NCI-H526 (cell line): ENCODE data around the gene CLASP1.

Experiments
- DNase-seq, 2 experiments: peaks; one replicate each; lab custom pipeline; 2025; lab: John Stamatoyannopoulos, UW

Gene CLASP1

DNA sequence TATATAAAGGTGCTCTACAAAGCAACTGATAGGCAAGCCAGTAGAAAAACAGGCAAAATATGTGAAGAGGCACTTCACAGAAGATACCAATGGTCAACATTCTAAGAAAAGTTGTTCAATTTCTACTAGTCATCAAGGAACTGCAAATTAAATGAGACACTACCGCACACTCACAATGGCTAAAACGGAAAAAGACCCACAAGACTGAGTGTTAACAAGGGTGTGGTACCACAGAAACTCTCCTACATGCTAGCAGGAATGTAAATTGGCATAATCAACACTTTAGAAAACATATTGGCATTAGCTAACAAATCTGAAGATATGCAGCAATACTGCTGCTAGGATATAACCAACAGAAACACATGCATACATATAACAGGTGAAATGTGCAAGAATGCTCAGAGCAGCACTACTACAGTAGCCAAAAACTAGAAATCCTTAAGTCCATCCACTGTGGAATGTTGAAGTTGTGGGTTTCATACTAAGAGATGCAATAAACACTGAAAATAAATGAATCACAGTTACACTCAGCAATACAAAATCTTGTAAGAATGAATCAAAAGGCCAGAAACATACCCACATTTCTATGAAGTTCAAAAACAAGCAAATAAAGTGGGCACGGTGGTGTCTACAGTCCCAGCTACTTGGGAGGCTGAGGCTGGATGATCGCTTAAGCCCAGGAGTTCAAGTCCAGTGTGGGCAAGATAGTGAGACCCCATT lies 109.4 kb downstream of the CLASP1 start:
- DNase-seq = no peak

DNA sequence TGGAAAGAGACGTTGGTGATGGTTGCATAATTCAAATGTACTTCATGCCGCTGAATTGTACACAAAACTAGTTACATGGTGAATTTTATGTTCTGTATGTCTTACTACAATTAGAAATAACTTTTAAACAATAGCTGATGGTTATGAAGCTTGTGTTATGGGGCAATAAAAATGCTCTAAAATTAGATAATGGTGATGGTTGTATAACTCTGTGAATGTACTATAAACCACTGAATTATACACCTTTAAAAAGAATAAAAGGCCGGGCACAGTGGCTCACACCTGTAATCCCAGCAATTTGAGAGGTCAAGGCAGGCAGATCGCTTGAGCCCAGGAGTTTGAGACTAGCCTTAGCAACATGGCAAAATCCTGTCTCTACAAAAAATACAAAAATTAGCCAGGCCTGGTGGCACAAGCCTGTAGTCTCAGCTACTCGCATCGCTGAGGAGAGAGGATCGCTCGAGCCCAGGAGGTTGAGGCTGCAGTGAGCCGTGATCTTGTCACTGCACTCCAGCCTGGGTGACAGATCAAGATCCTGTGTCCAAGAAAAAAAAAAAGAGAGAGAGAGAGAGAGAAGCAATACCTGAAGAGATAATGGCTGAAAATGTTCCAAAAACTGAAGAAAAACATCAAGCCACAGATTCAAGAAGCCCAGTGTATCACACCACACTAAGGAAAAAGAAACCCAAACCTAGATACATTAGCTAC lies 112.3 kb downstream of the CLASP1 start:
- no peak for DNase-seq

DNA sequence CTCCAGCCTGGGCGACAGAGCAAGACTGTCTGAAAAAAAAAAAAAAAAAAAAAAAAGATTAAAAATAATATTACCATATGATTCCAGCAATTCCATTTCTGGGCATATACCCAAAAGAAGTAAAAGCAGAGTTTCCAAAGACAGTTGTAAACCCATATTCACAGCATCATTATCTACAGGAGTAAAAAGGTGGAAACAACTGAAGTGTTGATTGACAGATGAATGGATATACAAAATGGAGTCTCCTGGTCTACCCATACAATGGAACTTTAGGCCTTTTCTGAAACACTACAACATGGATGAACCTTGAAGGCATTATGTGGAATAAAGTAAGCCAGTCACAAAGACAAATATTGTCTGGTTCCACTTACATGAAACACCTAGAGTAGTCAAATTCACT lies 112.9 kb downstream of the CLASP1 start:
- no peak for DNase-seq

- no peak for DNase-seq
These were observed 115.3 kb downstream of the CLASP1 start for GRCh38 chr2:121534007-121534406.

DNA sequence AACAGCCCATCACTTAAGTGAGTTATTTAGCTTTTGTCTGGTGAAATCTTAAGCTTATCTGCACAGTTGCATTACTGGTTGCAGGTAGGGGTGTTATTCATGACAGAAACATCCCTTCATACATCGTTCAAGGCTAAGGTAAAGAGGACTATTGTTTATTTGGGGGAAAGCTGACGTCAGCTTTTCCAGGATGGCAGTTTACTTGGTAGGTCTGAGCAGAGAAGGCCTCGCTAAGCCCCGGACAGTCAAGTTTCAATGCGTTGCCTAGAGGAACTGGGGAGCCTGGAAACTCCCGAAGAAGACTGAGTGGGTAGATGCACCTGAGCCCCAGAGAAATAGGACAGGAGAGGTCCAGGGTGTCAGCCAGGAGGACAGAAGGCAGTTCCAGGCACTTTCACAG lies 116.4 kb downstream of the CLASP1 start:
- peak in 1 of 2 experiments; percentile 23 for DNase-seq

- DNase-seq = no peak
These were observed 116.9 kb downstream of the CLASP1 start for GRCh38 chr2:121532347-121532766.

GRCh38 chr2:121530212-121530705 lies 119.0 kb downstream of the CLASP1 start:
- peak; percentile 81 to 93 for DNase-seq

DNA sequence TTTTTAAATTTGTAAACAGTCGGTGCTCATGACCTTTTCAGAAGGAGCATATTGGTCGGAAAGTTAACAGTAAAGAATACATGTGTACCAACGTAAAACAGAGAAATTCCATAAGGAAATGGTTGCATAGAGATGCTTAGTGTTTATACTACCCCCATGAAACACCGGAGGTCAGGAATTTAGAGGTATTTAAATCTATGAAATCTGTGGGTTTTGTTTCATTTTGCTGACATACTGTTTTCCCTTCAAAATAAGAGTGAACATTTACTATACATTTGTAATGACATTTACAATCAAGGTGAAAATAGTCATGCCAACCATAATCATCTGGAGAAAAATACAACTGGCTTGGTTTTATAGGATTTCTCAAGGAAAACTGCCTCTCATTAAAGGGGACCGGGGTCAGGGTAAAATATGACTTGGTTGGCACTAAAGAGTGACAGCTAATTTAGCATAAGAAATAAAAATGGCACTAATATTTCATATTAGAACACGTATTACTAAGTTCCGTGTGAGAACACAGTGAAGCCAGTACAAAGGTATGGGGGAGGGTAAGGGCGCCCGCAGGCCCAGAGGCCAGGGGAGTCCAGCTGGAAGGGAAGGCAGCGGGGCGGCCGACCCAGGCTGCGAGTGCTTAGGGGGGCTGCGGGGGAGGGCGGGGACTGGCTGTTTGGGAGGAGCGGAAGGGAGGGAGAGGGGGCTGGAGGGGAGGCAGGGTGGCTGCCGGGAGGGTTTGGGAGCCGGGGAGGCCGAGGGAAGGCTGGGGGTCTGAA lies 119.6 kb downstream of the CLASP1 start:
- peak; percentile 67 to 88 for DNase-seq

- no peak for DNase-seq
These were observed 122.1 kb downstream of the CLASP1 start for GRCh38 chr2:121527009-121527682.

- no peak for DNase-seq
These were observed 124.4 kb downstream of the CLASP1 start for GRCh38 chr2:121524685-121525425.

DNA sequence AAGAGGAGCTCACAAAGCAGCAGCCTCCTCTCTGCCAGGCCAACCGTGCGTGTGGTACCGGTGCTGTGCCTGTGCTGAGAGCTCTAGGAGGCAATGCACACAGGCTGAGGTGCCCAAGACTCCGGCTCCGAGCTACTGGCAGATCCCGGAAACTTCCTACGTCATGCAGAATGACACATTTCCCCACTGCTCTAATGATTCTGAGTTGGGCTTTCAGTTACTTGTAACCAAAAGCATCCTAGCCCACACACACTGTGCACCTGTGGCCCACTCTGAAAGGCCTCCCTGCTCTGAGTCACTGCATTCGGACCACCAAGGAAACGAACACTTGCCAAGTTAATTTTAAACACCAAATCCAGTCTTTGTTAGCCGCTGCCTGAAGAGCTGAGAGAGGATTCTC lies 127.9 kb downstream of the CLASP1 start:
- DNase-seq = no peak

GRCh38 chr2:121520641-121520994 lies 128.6 kb downstream of the CLASP1 start:
- DNase-seq = no peak

GRCh38 chr2:121519732-121520640 lies 129.3 kb downstream of the CLASP1 start:
- peak; percentile 17 to 41 for DNase-seq

DNA sequence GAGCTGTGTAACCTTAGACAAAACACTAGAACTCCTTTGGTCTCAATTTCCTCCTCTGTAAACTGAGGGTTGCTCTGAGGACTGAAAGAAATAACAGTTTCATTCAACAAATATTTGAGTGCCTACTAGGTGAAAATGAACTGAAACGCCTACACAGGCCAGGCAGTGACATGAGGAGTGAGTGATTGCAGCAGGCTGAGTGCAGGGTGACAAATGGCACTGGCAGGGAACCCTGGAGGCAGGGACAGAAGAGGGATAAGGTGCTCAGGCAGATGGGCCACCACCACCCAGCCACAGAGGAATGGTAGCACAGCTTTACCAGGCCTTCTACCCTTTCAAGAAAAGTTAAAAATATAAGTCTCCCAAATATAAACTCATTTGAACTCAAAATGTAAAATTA lies 130.1 kb downstream of the CLASP1 start:
- no peak for DNase-seq

DNA sequence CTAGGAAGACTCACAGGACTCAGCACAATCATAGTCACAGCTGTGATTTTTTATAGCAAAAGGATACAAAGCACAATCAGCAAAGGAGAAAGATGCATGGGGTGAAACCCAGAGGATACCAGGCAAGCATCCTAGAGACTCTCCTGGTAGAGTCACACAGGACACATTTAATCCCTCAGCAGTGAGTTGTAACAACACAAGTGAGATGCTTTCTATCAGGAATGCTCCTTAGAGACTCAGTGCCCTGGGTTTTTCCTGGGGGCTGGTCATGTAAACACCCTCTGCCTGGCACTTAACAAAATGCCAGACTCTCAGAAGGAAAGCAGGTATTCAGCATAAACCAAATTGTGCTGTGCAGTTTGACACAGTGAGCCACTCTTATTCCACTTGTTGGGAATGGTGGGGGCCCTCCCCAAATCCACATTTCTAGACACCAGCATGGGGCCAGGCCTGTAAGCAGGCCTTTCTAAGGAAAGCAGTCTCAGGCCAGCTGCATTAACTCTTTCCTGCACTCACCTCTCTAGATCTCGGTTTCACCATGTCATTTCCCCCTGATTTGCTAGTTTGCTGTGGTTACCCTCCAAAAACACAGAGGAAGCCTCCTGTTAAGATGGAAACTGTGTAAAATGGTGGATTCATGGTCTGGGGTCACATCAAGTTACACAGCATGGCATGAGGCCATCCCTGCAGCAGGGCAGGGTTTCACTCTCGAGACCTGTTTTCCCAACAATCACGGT lies 135.5 kb downstream of the CLASP1 start:
- no peak for DNase-seq

DNA sequence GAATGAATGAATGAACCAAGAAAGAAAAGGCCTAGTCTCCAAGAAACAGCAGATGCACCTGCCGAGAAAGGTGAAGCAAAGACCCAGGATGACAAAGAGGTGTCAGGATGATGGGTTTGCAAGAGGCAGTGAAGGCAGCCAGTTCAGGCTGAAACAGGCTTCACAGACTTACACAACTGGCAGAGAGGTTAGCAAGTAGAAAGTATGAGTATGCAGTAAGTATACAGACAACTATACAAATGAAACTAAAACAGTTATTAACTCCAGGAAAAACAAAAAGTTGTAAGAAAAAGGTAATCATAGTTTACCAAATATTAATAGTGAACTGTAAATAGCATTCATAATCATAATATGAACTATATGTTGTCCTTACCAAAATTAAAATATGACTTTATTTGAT lies 138.4 kb downstream of the CLASP1 start:
- no peak for DNase-seq

- no peak for DNase-seq
These were observed 142.6 kb downstream of the CLASP1 start for GRCh38 chr2:121506621-121507020.

GRCh38 chr2:121505986-121506586 lies 143.2 kb downstream of the CLASP1 start:
- DNase-seq = no peak

DNA sequence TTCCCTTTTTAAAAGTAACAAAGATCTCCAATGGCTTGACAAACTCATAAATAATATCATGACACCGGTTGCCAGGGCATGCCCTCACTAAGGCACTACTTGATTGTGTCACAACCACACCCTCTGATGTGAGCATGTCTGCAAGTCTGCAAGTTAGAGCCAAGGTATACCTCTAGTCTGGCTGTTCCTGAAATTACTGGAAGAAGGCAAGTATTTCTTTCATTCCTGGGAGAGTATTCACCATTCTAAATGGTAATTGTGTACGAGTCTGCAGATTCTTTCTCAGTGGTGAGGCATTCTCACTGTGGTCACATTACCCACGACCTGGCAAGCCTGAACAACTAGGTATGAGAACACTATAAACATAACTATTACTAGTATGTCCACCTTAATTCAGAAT lies 144.3 kb downstream of the CLASP1 start:
- no peak for DNase-seq
